GM12891 (cell line): ENCODE measurements around the gene RALGAPA1.

ENCODE experiments used
- POLR2A ChIP-seq: IDR thresholded peaks from 2 replicates; pipeline ENCODE4 v1.6.1; 2011; ENCODE audit warnings: low read depth, low read length, control low read depth
- POLR2AphosphoS5 ChIP-seq: IDR thresholded peaks from 2 replicates; pipeline ENCODE4 v1.6.1; 2011; ENCODE audit warnings: low read depth, low read length, control low read depth
- POU2F2 ChIP-seq: IDR thresholded peaks from 2 replicates; pipeline ENCODE4 v1.6.1; 2011; ENCODE audit warnings: low read depth, mild to moderate bottlenecking, control low read depth, low read length, moderate library complexity
- SPI1 ChIP-seq: IDR thresholded peaks from 2 replicates; pipeline ENCODE4 v1.6.1; 2011; ENCODE audit warnings: low read depth, low read length, control low read depth
- TAF1 ChIP-seq: IDR thresholded peaks from 2 replicates; pipeline ENCODE4 v1.6.1; 2011; ENCODE audit warnings: low read depth, low read length, control low read depth

- no peak for TF ChIP-seq POLR2A
- TF ChIP-seq POLR2AphosphoS5: no peak
- TF ChIP-seq TAF1: no peak
- no peak for TF ChIP-seq POU2F2
- no peak for TF ChIP-seq SPI1
These were observed 296.3 kb downstream of the RALGAPA1 start for GRCh38 chr14:35512765-35513164.
